ENCODE results near the gene TMEM106B.

TMEM106B gene

GRCh38 chr7:12229046-12229445 lies 18.0 kb downstream of the TMEM106B start:
- DNase-seq, result no peak

DNA sequence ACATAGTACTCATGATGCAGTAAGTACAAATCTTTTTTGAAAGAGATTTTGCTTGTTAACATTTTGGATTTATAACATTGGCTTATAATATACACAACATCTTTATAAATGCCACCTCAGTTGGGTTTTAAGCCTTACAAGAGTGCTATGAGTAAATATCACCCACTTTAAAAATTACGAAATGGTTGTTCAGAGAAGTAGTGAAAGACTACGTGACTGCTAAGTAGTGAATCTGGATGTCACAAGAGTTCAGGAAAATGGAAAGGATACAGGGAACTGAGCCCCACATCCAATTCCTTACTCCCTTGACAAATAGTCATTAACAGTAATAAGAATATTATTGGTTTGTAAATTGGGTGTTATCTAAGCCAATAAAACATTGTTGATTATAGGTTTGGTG lies 20.0 kb downstream of the TMEM106B start:
- DNase-seq, result no peak

DNA sequence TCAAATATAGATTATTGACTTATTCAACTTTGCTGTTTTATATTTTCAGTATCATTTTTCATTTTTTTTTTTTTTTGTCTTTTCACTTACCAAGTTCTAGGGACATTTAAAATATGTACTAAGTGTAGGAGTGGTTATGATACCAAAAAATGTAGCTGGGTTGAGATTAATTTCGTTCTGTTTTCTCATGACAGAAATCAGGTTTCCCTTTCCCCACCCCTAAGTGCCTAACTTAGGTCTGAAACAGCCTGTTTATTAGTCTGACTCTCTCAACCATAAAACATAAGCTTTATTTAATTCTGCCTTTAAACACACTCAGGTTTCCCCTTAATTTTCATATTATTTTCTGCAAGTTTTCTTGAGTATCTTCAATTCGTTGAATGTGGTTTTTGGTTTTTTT lies 22.1 kb downstream of the TMEM106B start:
- no peak for DNase-seq

GRCh38 chr7:12234334-12234865 lies 23.3 kb downstream of the TMEM106B start:
- DNase-seq, result no peak

- DNase-seq, result no peak
Observed at GRCh38 chr7:12235970-12236369, 24.9 kb downstream of the TMEM106B start.

GRCh38 chr7:12237007-12237406 lies 25.9 kb downstream of the TMEM106B start:
- DNase-seq, result no peak

DNA sequence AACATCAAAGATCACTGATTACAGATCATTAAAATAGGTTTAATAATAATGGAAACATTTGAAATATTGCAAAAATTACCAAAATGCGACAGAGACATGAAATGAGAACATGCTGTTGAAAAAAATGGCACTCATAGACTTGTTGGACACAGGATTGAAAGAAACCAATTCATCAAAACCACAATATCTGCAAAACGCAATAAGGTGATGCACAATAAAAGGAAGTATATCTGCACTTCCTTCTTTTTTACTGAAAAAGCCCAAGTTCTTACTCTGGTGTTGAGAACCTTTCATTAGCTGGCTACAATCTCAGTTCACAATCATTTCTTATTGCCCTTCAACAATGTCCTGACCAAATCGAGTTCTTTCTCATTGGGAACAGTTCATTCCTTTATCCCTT lies 28.7 kb downstream of the TMEM106B start:
- no peak for DNase-seq

GRCh38 chr7:12244129-12244528 lies 33.0 kb downstream of the TMEM106B start:
- peak; percentile 42 for DNase-seq

- DNase-seq, result no peak
Observed at GRCh38 chr7:12244694-12245093, 33.6 kb downstream of the TMEM106B start.

DNA sequence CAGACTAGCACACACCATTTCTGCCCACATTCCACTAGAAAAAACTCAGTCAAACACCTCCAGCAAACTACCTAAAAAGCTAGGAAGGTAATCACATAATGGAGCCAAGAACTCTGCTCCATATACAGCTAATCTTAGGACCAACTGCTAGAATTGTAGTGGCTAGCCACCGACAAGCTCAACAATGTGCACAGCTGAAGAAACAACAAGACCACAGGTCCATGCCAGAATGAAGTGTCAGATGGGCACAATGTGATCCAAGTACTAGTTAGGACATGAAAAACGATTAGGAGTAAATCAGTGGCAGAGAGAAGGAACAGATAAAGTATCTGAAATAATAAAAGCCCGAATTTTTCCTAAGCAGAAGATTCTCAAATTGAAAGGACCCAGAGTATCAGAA lies 38.6 kb downstream of the TMEM106B start:
- peak; percentile 6 for DNase-seq

- no peak for DNase-seq
Observed at GRCh38 chr7:12250232-12250631, 39.1 kb downstream of the TMEM106B start.

GRCh38 chr7:12256090-12256489 lies 45.0 kb downstream of the TMEM106B start:
- no peak for DNase-seq

- no peak for DNase-seq
Observed at GRCh38 chr7:12257582-12257981, 46.5 kb downstream of the TMEM106B start.

DNA sequence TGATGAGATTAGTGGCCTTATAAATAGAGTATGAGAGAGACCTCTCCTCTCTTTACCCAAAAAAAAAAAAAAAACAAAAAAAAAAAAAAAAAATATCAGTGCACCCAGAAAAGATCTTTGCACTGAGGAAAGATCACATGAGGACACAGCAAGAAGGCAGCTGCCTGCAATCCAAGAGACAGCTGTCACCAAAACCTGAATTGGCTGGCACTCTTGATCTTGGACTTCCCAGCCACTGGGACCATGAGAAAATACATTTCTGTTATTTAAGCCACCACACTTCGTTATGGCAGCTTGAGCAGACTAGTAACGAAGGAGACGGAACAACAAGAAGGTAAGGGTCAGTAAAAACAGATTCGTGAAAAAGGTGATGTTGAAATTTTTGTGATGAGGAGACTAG lies 47.0 kb downstream of the TMEM106B start:
- no peak for DNase-seq

DNA sequence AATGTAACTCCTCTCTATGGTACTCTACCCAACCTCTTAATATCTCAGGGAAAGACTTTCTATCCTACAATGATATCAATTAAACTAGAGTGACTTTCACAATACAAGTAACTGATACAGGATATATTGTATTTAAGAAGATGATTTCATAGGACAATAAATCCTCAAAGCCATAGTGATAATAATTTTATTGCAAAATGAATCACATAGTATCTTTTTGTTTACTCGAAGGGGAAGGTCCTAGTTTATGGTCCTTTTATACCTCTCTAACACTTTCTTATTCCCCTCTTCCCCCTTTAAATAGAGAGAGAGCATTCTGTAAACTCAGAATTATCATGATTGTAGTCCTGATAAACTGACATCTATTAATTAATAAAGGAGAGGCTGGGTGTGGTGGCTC lies 56.4 kb downstream of the TMEM106B start:
- DNase-seq, result no peak

GRCh38 chr7:12269100-12269895 lies 58.2 kb downstream of the TMEM106B start:
- no peak for DNase-seq

GRCh38 chr7:12281038-12281437 lies 69.9 kb downstream of the TMEM106B start:
- no peak for DNase-seq

DNA sequence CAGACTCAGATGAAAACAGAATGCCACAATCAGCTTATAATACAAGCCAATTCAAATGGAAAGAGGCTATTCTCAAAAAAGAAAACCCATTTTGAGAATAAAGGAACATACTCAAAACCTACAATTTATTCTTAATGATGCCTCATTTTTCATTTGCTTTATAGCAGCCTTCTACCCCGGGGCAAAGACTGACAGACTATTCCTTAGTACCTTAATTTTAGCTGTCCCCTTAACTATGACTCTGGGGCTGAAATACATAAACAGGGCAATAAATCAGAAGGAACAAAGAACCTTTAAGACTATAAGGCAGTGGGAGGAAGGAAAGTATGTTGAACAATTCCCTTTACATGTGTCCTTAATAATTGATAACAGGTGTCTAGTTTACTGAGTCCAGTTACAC lies 76.8 kb downstream of the TMEM106B start:
- DNase-seq, result no peak

- no peak for DNase-seq
Observed at GRCh38 chr7:12289996-12290395, 78.9 kb downstream of the TMEM106B start.

DNA sequence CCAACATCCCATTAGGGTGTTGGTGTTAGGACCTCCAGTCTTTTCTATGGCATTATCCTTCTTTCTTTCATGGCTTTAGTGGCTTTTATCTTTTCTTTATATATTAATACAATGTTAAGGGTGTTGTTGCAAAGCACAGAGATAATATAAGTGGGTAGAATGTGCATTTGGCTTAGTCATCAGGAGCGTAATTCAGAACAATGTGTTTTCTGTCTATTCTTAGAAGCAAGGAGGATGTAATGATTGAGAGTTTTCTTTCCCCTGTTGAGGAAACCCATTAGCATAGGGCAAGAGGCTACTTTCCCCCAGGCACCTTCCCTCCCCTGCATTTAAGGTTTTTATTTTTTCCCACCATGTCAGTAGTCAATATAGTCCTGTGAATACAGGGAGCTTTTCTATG lies 79.7 kb downstream of the TMEM106B start:
- no peak for DNase-seq

DNA sequence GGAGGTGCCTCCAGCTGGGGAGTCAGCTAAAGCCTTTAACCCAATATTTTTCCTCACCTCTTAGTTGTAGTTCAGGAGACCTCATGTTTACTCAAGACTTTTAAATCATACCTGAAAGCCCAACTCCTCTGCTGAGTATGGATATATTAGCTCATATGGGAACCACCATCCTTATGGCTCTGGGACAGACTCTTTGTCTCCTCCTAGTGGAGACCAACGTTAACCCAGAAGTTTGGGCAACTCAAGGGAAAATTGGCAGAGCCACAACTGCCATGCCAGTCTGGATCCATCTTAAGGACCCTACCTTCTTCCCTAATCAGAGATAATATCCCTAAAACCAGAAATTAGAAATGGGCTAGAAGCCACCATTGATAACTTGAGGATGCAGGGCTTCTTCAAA lies 80.8 kb downstream of the TMEM106B start:
- DNase-seq, result no peak
